GM21619 (cell line): ENCODE data around the gene SART1.
"Not testable (repeated sequence)": the region's sequence is repeated elsewhere in the genome, so short reads cannot be mapped to it uniquely, and the experiment has no call there.

ENCODE experiments used
- ATAC-seq: cut with Tn5 transposase; IDR thresholded peaks from one replicate; pipeline ENCODE4 v1.9.1; 2021; ENCODE audit not compliant: unreplicated experiment

Gene SART1

DNA sequence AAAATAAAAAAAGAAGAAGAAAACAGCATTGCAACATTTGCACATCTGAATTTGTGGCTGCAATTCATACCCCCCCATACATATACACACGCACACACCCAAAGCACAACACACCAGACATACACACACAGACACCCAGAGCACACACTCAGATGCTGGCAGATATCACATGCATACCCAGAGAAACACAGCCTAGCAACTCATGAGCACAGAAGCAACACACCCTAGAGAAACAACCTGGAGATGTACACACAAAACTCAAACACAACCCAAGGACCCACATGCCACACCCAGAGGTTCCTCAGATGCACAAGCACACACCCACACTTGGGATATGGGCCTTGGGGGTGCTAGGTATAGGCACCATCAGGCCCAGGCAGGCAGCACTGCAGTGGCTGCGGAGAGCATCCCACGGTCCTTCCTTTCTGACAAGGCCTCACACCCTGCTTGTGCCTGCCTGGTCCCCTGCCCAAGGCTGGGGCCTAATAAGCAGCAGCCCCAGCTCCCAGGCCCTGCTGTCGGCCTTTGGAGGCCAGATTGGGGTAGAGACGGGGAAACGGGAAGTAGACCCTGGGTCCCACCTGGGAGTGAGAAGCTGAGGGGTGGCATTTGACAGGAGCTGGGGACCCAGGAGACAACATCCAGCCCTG is 53.4 kb downstream of the SART1 start:
- no peak for ATAC-seq

DNA sequence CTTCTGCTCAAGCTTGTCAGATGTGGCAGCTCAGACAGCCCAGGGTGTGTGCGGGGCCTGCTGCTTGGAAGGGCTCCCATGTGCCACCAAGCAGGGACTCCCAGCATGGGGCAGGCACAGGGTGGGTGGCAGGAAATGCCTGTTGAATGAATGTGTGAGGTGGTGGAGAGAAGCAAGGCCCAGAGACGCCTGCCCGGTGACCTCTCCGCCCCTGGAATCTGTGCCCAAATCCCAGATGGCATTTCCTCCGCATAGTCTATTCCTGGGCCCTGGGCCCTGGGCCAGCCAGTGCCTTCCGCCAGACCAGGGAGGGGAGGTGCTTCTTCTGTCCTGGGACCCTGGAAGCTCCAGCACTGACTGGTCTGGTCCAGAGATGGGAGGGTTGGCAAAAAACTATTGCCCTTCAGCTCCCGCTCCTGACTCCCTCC is 53.9 kb downstream of the SART1 start:
- no peak for ATAC-seq

- ATAC-seq, result no peak
Measured at GRCh38 chr11:66015936-66016792, 54.6 kb downstream of the SART1 start.

DNA sequence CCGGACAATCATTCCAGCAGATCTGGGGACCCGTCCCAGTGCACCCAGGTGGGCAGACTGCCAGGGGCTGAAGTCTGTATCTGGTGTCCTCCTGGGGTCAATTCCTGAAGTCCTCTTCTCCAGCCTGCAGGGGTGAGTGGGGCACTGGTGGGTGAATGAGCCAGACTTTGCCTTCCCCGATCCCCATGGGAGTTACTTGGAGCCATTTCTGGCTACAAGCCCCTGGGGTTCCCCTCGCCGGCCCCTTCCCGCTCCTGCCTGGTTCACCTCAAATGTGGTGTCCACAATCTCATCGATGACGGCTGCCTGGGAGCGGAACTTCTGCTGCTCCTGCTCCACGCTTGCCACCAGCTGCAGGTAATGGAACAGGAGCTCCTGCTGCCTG is 55.3 kb downstream of the SART1 start:
- ATAC-seq, result no peak

DNA sequence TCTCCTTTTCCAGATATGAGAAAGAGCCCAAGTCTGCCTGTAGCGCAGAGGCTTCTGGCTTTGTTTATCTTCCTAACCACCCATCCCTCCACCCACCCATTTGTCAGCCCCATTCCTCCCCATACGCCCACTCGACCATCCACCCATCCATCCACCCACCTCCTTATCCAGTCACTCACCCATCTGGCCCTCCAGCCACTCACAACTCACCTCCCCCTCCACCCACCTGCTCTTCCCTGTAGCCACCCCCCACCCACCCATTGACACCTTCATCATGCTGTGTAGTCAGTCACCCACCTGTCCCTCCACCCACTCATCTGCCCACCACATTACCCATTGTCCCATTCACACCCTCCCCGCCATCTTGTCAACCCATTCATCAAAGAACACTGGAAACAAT is 55.8 kb downstream of the SART1 start:
- ATAC-seq, result no peak

- no peak for ATAC-seq
Measured at GRCh38 chr11:66020212-66020611, 58.7 kb downstream of the SART1 start.

GRCh38 chr11:66020618-66021357 is 59.3 kb downstream of the SART1 start:
- no peak for ATAC-seq

- ATAC-seq, result no peak
Measured at GRCh38 chr11:66022401-66023185, 61.1 kb downstream of the SART1 start.

DNA sequence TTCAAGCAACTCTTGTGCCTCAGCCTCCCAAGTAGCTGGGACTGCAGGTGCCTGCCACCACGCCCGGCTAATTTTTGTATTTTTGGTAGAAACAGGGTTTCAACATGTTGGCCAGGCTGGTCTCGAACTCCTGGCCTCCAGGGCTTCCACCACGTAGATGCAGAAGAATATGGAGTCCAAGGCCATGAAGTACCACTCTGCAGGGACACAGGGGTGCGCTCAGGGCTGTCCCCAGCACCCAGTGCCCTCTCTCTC is 61.6 kb downstream of the SART1 start:
- not testable (repeated sequence) for ATAC-seq

DNA sequence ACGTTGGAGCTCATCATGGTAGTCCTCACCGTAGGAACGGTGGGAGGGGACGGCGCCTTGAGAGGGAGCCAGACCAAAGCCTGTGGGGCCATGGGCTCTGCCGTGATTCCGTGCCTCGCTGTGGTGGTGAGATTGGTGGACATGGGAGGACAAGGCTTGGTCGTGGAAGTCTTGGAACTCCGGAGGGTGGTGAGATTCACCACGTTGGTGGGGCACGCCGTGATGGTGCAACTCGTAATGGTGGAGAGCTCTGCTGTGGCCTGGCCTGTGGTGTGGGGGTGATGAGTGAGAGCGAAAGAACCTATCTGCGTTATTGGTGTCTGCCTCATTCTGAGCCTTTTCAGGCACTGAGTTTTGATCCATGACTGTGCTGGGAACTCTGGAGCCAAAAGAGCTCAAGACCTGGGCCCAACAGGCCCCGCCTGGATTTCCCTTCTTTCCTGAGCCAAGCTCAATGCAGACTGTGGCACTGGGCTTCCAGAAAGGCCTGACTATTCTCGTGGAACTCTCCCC is 64.5 kb downstream of the SART1 start, which contains the start of gene CATSPER1:
TSS of gene CATSPER1 (minus strand) at position 463 of the 513 bp plus-strand sequence. CDS start at position 363, 100 bp downstream.
- no peak for ATAC-seq
